Smooth muscle cell (in vitro differentiated cells): Measurements from ENCODE around the gene IGF1R. TPM values are rescaled to one million over a fixed set of nuclear protein-coding genes. Genes with fewer than 3 reads are reported as not detected.
A peak's percentile ranks its signal among the peaks of the same experiment; 100 is the strongest.

ENCODE experiments used
- DNase-seq: peaks from one replicate; lab custom pipeline; 2025; ENCODE audit not compliant: unreplicated experiment; lab: John Stamatoyannopoulos, UW
- H2AFZ ChIP-seq: fragments of 200-600 bp; sonication (generic); 2 replicates; pipeline ENCODE4 v1.6.0; 2016; ENCODE audit warnings: antibody characterized with exemption, low read depth, mild to moderate bottlenecking
- H3F3A ChIP-seq: fragments of 200-600 bp; sonication (generic); 2 replicates; pipeline ENCODE4 v1.6.0; 2017; ENCODE audit warnings: antibody characterized with exemption, low read depth
- H3K27ac ChIP-seq: fragments of 200-600 bp; sonication (generic); 2 replicates; pipeline ENCODE4 v1.5.1; 2016; ENCODE audit warnings: low read depth, mild to moderate bottlenecking
- H3K27me3 ChIP-seq: fragments of 200-600 bp; sonication (generic); 2 replicates; pipeline ENCODE4 v1.6.1; 2016; ENCODE audit warnings: low read depth, mild to moderate bottlenecking
- H3K36me3 ChIP-seq: fragments of 200-600 bp; sonication (generic); 2 replicates; pipeline ENCODE4 v1.5.1; 2016; ENCODE audit warnings: low read depth
- H3K4me1 ChIP-seq: fragments of 200-600 bp; sonication (generic); 2 replicates; pipeline ENCODE4 v1.5.1; 2016; ENCODE audit warnings: low read depth
- H3K4me2 ChIP-seq: fragments of 200-600 bp; sonication (generic); 2 replicates; pipeline ENCODE4 v1.6.0; 2016; ENCODE audit warnings: mild to moderate bottlenecking
- H3K4me3 ChIP-seq: fragments of 200-600 bp; sonication (generic); 2 replicates; pipeline ENCODE4 v1.5.1; 2016; ENCODE audit warnings: mild to moderate bottlenecking
- H3K79me2 ChIP-seq: fragments of 200-600 bp; sonication (generic); 2 replicates; pipeline ENCODE4 v1.6.0; 2016; ENCODE audit warnings: low read depth, mild to moderate bottlenecking
- H3K9ac ChIP-seq: fragments of 200-600 bp; sonication (generic); 2 replicates; pipeline ENCODE4 v1.6.0; 2016; ENCODE audit warnings: low read depth
- H3K9me3 ChIP-seq: fragments of 200-600 bp; sonication (generic); replicated peaks from 2 replicates; pipeline ENCODE4 v1.5.1; 2016; ENCODE audit warnings: low read depth
- H4K20me1 ChIP-seq: fragments of 200-600 bp; sonication (generic); 2 replicates; pipeline ENCODE4 v1.6.0; 2016; ENCODE audit warnings: low read depth
- WGBS: methylation state at CpG from one replicate; pipeline ENCODE4 v1.1.7; 2016; ENCODE audit warnings: low lambda C conversion rate; 5-methylcytosine and 5-hydroxymethylcytosine counted together
- polyA plus RNA-seq: library from polyadenylated mRNA; unstranded; fragments of >200 nt; fragmentation: Nextera tagmentation; extraction: Ambion mirVana; gene quantifications from 2 replicates; pipeline ENCODE4 v1.2.1, GENCODE V29; 2016
- total RNA-seq: library from RNA; depleted of rRNA; stranded (reverse); fragments of >200 nt; gene quantifications from 2 replicates; pipeline ENCODE4 v1.2.3, GENCODE V29; 2014
- TF ChIP-seq, protein P1 (sequence below): fragments of 200-600 bp; sonication (generic); IDR thresholded peaks from 2 replicates; pipeline ENCODE4 v1.5.1; 2017; ENCODE audit warnings: borderline replicate concordance, mild to moderate bottlenecking, antibody characterized with exemption; ENCODE audit not compliant: insufficient read depth, poor library complexity, severe bottlenecking

The IGF1R gene
- total and polyA plus RNA-seq, 2 experiments from 2014 or later: 14.0 to 70.2 TPM

DNA sequence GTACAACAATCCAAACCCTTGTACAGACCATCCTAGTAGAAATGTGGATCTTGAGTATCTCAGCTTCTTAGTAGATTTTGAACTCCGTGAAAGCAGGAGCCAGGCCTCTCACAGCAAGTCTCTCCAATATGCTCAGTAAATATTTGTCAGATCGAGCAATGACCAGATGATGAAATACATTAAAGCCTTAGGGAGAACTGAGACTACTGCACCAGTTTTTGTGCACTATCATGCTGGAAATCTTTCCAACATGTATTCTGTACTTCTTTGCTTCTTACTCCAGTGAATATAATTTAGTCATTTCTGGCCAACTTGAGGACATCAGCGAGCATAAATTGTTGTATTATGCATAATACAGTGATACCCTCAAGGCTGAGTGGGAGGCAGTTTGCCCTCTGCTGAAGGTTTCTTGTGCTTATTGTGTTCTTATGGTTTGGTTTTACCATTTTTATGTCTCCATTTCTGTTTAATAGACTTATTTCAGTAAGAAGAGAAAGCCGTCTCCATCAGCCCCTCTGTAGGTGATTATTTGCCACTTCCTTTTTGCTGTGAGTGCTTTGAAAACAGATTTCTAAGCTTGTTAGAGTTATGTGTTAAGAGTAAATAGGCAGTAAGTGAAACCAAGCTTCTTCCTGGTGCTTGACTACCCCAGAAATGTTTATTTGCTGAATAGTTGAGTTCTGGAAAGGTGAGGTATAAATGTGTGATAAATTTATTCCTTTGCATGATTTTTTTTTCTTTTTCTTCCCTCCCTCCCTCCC lies 212.1 kb downstream of the IGF1R start:
- Histone ChIP-seq H3K9me3 (no peaks in the 10 kb centered on the region), H3K27ac (peak overlapping the region; percentile 14), H3K9ac (no peak overlapping the region), H3K27me3 (no peaks in the 10 kb centered on the region), H4K20me1 (peaks cover 15% of the 10 kb centered on the region), H3K4me1 (peaks cover 48% of the 10 kb centered on the region), H3K4me3 (no peak overlapping the region), H3K4me2 (peak overlapping the region; percentile 32), H3K36me3 (no peaks in the 10 kb centered on the region), H3F3A (peaks cover 14% of the 10 kb centered on the region), H2AFZ (no peak overlapping the region), H3K79me2 (peaks cover 99% of the 10 kb centered on the region)
- no peak for DNase-seq
- WGBS: 45% methylated on average over 4 of the region's 4 CpGs
- TF ChIP-seq, protein P1, sequence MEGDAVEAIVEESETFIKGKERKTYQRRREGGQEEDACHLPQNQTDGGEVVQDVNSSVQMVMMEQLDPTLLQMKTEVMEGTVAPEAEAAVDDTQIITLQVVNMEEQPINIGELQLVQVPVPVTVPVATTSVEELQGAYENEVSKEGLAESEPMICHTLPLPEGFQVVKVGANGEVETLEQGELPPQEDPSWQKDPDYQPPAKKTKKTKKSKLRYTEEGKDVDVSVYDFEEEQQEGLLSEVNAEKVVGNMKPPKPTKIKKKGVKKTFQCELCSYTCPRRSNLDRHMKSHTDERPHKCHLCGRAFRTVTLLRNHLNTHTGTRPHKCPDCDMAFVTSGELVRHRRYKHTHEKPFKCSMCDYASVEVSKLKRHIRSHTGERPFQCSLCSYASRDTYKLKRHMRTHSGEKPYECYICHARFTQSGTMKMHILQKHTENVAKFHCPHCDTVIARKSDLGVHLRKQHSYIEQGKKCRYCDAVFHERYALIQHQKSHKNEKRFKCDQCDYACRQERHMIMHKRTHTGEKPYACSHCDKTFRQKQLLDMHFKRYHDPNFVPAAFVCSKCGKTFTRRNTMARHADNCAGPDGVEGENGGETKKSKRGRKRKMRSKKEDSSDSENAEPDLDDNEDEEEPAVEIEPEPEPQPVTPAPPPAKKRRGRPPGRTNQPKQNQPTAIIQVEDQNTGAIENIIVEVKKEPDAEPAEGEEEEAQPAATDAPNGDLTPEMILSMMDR: no peak

DNA sequence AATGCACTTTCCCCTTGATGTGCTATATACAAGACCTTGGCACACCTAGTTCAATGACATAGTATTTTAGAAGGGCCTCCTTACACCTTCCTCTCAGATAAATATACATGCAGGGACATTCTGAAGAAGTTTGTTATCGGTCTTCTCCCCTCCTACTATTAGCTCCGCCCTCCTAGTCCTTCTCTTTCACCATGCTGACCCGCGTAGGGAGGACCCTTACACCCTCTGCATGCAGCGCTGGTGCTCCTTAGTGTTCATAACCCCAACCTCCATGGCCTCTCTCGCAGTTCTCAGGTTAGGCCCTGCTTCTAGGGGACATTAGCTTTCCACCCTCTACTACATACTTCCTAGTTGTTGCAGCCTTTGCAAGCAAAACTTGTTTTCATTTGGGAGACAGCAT lies 212.8 kb downstream of the IGF1R start:
- Histone ChIP-seq H3K9ac (no peak overlapping the region), H2AFZ (no peak overlapping the region), H3K27ac (no peak overlapping the region), H3K27me3 (no peaks in the 10 kb centered on the region), H3K4me1 (peaks cover 41% of the 10 kb centered on the region), H3K4me2 (no peak overlapping the region), H3K4me3 (no peak overlapping the region), H3K36me3 (no peaks in the 10 kb centered on the region), H3F3A (peaks cover 9% of the 10 kb centered on the region), H4K20me1 (peaks cover 7% of the 10 kb centered on the region), H3K9me3 (no peaks in the 10 kb centered on the region), H3K79me2 (peaks cover 99% of the 10 kb centered on the region)
- TF ChIP-seq, protein P1: no peak
- 81% methylated on average over 6 of the region's 6 CpGs for WGBS
- no peak for DNase-seq

DNA sequence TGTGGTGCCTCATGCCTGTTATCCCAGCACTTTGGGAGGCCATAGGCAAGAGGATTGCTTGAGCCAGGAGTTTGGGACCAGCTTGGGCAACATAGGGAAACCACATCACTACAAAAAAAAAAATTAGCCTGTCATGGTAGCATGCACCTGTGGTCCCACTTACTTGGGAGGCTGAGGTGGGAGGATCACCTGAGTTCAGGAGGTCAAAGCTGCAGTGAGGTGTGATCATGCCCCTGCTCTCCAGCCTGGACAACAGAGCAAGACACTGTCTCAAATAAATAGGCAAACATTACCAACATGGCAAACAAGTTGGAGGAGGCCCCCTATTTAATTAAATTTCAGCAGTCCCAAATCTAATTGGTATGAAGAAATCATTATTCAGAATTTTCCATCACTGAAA lies 215.6 kb downstream of the IGF1R start:
- Histone ChIP-seq H2AFZ (no peak overlapping the region), H3K79me2 (peaks cover 93% of the 10 kb centered on the region), H3F3A (no peaks in the 10 kb centered on the region), H3K9ac (no peak overlapping the region), H3K27me3 (no peaks in the 10 kb centered on the region), H3K4me2 (no peak overlapping the region), H4K20me1 (peaks cover 8% of the 10 kb centered on the region), H3K9me3 (no peaks in the 10 kb centered on the region), H3K27ac (no peak overlapping the region), H3K4me1 (peaks cover 21% of the 10 kb centered on the region), H3K36me3 (no peaks in the 10 kb centered on the region), H3K4me3 (no peak overlapping the region)
- TF ChIP-seq, protein P1: no peak
- DNase-seq: no peak
